ENCODE data around the gene CTSC.
A peak's percentile ranks its signal among the peaks of the same experiment; 100 is the strongest.

CTSC gene

DNA sequence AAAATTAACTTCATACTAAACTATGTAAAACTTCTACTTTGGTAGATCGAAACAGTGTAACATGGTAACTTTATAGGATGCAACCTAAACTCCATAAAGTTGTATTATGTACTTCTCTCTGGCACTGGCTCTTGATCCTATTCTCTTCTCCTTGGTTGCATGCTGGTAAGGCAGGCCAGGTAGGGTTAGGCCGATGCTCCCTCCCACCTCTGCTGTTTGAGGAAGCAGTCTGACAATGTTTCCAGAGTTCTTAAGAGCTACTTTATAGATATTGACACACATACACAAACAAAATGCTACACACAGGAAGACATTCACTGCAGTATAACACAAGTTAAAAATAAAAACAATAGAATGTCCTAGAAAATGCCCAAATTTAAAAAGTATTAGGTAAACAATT lies 22.5 kb downstream of the CTSC start:
- DNase-seq, result no peak

DNA sequence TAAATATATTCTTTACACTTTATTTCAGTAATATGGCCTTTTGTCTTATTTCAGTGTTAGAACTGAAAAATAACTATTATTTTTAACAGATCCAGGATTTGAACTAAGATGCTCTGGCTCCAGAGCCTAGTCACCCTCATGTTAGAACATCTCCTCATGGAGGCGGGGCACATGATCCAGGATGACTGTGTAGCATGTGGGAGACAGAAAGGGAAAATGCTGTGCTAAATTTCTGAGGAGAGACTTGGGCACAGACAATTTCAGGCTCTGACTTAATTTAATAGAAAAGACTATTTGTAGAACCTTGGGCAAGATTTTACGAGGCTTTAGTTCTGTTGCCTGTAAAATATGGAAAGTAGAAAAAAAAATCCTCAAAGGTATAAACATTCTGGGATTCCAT lies 24.1 kb downstream of the CTSC start:
- DNase-seq, result no peak

DNA sequence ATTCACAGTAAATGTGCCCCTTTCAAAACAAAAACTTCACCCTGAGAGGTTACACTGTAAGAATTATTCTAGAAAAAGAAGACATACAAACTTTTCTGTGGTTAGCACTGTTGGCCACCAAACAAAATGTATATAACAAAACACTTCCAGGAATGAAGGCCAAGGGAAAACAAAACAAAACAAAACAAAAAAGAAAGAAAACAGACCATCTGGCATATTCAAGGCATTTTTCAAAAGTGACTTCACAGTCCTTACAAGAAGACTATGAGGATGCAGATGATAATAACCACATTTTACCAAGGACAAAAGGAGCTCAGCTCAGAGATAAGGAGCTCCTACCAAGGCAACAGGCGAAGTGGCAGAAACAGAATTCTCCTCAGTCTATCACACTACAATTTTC lies 24.9 kb downstream of the CTSC start:
- no peak for DNase-seq

DNA sequence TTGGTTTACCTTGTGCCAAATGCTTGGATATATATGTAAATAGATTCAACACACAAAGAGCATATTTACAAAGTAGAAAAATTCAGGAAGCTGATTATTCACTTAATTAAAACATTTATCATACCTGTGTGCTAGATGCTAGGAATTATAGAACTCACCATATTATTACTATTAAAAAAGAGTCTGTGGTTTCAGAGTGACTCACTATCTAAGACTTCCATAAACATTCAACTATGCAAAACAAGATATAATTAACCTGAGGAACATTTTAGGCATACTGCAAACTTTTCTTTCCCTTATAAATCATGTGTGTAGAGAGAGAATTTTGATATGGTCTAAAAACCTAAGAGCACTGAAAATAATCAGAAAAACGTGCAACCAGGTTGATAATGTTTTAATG lies 27.3 kb downstream of the CTSC start:
- DNase-seq, result no peak

DNA sequence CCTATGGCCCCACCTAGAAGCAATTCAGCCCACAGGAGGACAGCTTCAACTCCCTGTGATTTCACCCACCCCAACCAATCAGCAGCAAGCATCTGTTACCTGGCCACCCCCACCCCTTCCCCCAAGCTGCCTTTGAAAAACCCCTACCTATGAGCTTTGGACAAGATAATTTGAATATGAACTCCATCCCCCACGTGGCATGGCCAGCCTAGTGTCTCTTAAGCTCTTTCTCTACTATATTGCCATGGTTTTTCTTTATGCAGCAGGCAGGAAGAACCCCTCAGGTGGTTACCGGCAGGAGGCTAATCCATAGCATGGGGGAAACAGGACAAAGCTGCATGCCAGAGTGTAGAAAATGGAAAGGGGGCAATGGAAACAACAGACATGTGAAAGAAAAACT lies 29.0 kb downstream of the CTSC start:
- DNase-seq, result no peak

DNA sequence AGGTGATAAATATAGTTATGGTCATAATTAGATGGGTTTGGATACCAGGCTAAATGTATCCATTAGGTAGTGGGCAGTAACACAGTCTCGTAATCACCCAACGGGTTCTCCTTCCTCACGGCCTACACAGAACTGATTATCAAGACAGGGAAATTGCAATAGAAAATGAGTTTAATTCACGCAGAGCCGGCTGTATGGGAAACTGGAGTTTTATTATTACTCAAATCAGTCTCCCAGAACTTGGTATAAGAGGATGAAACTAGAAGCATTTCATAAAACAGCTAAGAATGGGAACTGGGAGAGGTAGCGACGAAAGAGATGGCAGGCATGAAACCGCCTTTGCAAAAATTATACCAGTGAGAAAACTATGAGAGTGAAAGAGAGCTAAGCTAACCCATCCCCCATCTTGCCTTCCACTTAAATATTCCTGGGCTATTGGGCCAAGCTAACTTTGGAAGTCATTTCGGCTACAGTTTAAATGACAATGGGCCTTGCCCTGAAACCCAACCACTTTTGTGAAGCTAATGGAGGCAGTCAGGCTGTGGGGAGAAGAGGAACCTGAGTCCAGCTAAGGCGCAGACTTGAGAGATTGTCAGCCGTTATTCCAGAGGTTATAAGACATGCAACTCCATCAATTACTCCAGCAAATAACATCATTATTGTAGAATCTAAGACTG lies 29.6 kb downstream of the CTSC start:
- DNase-seq, result no peak

DNA sequence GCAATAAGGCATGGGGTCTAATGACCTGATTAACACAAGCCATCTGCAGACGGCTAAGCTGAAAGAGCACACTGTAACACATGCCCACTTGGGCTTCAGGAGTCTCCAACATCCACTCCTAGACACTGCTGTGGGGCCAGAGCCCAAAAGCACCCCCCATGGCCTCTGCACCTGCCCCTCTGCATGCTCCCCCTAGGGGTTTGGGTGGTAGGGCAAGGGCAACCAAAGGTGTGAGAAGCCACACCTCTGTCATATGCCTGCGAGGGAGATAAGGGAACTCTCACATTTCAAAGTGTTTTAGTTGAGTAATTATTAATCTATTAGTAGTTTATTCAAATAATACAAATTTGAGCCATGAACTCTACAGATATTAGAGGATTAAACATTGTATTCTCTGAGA lies 30.8 kb downstream of the CTSC start:
- DNase-seq, result no peak

DNA sequence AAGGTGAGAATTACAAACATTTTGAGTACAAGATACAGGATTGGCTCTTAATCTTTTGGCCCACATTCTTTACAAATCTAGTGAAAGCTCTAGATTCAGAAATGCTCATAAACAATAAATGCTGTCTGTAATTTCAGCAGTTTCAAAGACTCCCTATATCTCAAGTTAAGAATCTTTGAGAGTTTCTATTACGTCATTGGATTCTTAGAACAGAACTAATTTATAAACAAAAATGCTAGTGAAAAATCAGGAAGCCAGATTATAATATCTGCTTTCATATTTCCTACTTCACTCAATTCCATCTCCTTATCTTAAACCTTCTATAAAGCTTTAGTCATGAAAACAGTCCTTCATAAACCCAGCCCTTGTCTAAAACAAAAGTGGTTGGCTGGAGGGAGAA lies 32.1 kb downstream of the CTSC start:
- no peak for DNase-seq

DNA sequence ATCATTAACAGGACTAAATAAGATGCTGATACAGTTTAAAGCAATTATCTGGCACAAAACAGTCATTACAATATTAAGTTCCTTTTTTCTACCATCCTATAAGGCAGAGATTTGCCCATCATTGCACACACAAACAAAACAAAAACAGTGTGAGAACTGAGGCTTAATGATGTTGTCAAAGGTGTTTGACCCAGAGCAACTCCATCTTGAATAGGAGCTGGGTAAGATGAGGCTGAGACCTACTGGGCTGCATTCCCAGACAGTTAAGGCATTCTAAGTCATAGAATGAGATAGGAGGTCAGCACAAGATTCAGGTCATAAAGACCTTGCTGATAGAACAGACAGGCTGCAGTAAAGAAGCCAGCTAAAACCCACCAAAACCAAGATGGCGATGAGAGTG lies 33.2 kb downstream of the CTSC start:
- no peak for DNase-seq

DNA sequence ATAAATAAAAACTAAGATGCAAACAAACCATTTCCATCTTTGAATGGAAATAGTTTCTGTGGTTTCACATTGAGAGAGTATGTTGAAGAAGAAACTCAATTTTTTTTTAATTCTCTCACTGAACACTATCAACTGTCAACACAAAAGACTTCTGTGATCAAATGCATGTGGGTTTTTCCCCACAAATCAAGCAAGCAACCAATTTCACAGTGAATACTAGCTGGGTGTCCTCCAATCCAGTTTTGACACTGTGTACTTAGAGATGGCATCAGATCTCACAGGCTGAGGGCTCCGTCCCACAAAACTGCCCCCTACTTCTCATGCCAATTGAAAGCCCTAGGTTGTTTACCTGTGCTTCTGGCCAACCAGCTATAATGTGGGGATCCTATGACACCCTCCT lies 34.5 kb downstream of the CTSC start:
- DNase-seq, result no peak

DNA sequence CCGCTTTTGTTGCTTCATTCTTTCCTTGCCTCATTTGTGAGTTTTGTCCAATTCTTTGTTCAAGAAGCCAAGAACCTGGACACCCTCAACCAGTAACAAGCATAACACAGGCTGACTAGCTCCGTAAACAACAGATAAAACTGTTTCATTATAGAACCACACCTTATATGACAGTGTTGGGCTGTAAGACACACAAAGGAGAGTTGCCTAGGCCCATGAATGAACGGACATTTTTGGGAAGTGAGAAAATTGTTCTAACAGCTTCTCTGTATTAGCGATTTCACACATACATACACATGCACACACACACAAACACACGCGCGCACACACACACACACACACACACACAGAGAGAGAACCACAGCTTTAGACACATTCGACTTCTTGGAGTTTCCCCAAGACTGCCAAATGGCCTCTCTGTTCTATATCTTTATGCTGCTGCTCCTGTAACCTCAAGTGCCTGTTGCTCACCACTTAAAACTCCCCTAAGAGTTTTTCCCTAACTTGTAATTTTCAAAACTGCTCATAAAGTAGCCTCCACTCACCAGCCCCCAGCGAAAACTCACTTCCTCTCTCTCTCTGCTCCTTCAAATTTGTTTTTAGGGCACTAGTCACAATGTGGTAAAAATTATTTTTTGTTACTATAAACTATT lies 35.9 kb downstream of the CTSC start:
- DNase-seq, result no peak

DNA sequence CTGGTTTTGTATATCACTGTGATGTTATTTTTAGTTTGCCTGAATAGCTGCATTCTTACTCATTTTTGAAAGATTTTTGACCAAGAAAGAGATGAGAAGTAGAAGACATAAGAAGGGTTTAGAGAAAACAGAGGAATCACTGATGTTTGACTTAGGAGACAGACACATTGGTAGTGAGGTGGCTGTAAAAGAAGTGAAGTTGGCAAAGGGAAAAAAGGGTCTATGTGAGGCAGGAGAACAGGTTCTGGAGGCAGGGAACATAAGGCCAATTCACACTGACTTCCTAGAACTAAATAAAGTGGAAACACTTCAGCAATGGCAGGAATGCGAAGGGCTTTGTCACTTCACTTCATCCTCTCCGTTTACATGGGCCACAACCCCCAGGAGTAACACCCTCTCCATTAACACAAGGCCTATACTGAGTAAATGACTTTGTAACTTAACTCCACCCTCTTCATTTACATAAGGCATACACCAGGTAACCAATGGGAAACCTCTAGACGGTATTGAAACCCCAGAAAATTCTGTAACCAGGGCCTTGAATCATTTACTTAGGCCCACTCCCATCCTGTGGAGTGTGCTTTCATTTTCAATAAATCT lies 36.5 kb downstream of the CTSC start:
- DNase-seq, result no peak

DNA sequence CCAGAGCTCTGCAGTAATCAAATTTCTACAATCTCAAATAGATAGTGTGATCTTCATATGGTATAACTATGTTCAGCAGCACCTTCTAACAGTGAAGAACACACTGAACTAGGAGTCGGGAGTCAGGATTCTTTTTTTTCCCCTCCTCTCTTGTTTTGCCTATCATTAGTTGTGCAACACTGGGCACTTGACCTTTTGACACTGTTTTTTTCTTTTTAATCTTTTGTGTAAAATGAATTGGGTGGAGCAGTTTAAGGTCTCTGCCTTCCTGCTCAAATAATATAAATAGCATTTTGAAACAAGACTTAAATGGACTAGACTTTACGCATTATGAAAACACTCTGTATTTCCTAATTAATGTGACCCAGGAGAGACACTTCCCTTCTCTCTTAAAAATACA lies 39.7 kb downstream of the CTSC start:
- DNase-seq, result no peak

DNA sequence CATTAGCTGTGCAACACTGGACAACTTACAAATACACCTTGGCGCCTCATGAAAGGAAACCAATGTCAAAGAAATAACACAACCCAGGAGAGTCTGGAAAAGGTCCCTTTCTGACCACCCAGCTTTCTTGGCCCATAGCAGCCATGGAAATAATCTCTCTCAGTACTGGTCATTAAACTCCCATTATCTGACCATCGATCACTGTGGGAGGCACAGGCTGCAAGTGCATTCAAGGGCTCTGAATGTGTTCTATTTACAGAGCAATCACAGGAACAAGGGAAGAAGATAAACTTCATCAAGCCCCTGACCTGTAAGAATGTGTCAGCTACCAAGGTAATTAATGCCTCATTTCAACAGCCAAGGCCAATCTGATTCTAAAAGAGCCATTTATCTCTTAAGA lies 40.1 kb downstream of the CTSC start:
- no peak for DNase-seq

DNA sequence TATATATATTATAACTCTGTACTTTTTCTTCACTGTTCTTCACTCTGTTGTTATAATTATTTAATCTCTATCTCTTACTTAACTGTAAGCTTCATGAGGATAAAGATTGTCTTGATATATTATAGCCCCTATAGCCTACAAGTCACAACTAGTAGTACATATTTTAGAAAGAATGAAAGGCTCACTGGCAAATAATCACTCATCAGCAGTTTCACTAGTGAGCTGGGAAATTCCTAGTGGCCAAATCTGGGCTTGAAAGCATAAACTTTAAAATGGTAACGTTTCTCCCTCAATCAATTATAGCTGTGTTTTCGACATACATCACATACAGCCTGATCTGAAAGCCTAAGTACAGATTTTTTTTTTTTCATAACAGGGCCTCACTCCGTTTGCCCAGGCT lies 42.5 kb downstream of the CTSC start:
- no peak for DNase-seq

DNA sequence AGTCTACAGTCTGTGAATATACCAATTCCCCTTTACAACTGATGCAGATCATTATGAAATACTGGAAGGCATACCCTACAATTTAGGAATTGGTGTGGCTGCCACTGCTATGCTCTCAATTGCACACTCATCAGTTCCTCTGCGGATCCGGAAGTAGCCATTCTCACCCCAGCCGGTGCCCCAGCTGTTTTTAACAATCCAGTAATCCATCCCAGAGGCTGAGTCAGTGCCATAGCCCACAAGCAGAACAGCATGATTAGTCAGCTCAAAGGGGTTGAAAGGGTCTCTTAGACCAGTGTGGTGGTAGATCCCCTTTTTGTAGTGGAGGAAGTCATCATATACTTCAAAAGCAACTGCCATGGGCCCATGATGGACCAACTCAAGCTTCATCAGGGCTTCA lies 43.6 kb downstream of the CTSC start:
- DNase-seq, result no peak

DNA sequence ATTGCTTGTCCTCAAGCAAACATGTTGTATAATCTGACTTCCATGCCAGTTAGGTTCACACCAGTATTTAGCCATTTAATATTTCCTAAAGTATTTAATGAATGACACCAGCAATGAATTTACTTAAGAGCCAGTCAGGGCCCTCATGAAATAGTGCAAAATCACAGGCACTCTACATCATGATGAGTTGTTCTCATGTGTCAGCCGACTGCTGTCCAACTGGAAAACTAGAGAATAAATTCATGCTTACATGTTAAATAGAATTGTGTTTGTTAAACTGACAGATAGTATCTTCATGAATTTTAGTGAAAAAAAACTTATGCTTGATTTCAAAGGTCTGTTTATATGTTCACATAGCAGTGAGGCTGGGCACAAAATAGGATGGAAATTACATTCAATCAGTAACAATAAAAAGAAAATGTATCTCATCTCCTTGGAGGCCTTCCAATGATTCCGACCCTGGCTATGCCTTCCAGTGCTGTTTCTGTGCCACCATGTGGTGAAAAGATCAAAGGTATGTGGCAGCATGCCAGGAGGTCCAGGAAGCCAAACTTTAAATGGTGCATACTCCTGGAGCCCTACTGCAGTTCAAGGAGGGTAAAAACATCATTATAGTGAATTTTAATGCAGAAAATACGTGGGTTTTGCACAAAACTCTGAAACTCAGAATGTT lies 45.2 kb downstream of the CTSC start:
- peak; percentile 13 for DNase-seq

DNA sequence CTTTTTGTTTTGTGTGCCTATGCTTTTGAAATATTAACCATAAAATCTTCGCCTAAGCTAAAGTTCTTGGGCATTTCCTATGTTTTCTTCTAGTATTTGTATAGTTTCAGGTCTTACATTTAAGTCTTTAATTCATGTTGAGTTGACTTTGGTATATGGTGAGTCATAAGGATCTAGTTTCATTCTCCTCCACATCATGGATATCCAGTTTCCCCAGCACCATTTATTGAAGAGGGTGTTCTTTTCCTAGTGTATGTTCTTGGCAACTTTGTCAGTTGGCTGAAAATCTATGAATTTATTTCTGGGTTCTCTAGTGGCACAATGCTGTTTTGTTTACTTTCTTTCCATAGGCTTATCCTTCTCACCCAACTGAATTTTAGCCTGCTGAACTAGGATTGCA lies 49.0 kb downstream of the CTSC start:
- DNase-seq, result no peak

DNA sequence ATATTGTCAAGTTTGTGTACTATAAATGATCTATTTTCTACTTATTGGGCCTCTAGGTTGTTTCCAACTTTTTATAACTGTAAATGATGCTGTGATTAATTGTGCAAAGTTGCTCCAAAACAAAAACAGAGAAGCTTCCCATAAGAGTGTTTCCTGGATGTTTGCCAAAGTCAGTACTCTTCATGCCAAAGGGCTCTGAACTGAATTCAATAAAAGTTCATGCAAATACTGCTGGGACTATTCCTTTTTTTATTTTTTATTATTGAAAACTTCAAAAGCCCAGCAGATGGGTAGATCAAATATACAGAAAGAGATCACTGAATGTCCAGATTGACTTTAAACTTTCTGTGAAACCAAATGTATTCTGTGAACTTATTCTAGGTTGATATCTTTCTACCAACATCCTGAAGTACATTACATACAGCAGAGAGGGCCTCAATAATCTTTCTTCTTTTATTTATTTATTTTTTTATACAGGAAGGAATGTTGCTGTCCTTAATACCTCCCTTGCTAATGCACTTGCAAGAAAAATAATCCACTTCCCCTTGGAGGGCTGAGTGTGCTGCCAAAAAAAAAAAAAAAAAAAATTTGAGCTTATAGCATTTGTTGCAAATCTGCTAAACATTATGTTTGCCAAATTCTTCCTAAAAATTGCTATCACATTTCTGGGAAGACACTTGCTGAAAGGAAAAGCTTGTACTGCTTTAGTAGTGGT lies 53.0 kb downstream of the CTSC start:
- no peak for DNase-seq

DNA sequence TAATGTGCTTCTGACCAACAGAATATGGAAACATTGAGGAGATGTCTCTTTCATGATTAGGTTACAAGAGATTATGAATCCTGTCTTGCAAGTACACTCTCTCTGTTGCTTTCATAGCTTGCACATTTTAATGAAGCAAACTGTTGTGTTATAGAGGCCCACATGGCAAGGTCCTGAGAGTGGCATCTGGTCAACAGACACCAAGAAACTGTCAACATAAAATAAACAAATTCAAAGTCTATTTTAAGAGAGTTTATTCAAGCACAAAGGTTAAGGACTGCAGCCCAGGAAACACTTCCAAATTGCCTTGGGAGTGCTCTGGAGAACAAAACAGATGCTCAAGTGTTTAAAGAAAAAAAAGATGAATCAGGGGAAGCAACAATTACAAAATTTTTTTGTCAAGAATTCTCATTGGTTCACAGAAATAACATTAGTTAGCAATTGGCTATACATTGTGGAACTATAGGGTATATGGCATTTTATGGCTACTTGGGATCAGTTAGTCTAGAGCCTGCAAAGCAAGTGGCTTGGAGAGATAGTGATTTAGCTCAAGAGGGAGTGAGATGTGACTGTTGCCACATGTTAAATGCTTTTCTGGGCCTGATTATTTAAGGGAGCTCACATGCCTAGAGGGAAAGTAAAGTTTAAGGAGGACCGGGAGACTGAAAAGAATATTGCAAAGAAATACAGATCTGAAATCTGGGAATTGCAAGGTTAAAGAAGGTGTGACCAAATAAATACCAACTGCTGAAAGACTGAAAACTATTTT lies 54.6 kb downstream of the CTSC start:
- no peak for DNase-seq

DNA sequence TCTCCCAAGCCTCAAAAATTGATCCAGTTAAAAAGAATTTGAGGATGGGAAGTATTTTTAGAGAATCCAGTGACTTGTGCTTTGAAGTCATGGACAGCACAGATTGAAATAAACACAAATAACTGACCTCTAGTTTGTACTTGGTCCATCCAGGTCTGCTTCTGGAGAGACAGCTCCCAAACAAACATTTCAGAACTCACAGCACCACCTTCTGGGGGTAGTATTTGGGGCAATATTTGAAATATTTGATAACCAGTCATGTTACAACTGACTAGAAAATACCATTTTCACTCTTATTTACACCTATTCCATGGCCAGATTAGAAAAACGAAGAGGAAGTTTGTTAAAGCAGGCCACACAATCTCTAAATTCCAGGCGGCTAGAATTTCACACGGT lies 56.2 kb downstream of the CTSC start:
- no peak for DNase-seq

DNA sequence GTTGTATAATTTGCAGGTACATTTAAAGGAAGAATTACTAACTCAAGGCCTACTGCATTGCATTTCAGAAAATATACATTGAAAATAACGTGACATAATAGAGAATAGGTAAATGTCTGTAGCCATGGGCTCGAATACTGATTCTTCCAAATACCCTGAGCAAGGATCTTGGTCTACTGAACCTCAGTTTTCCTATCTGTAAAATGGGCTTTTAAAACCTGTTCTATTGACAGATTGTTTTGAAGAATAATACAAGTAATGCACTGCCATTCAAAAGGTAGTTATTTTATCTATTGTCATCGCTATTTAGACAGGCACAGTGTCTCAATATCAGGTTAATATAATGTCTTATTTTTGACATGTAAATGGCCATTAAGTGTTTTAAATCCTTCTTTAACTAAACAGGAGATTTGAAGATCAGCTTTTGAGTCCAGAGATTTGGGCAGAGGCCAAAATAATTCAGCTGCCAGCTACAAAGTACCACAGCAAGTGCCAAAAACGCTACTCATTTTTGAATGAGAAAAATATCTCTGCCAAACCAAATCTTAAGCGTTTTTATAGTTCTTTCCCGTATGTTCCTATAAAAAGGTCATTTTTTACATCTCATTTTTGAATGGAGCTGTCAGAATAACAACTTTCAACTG lies 56.7 kb downstream of the CTSC start:
- DNase-seq, result no peak
